ENCODE data around the gene FOXE3.
A peak's percentile ranks its signal among the peaks of the same experiment; 100 is the strongest.

The FOXE3 gene

GRCh38 chr1:47438165-47439016 lies 22.3 kb downstream of the FOXE3 start:
- Histone ChIP-seq H3K79me1 (ENCODE audit: low read depth, low read length) (no peaks in the 10 kb centered on the region), H3K36me3 (replicated peaks in 1 of 2; ENCODE audit: control insufficient read depth in 2 of 2, insufficient read depth in 2 of 2, low read length in 2 of 2) (no peaks in the 10 kb centered on the region), H3K23ac (ENCODE audit: low read depth, low read length, poor library complexity) (peak overlapping the region; percentile 75), H3K4ac (ENCODE audit: low read length) (no peak overlapping the region), H2BK12ac (ENCODE audit: low read length) (no peak overlapping the region), H3K27me3 (ENCODE audit: control insufficient read depth in 3 of 3, insufficient read depth in 3 of 3, low read depth in 1 of 3, low read length in 3 of 3) (peaks cover 71 to 95% (median 94%) of the 10 kb centered on the region in 3 experiments), H2AFZ (ENCODE audit: low read length) (peak overlapping the region; percentile 95), H3K4me1 (ENCODE audit: control insufficient read depth in 2 of 2, insufficient read depth in 1 of 2, low read depth in 1 of 2, low read length in 2 of 2) (peaks cover 4 to 5% of the 10 kb centered on the region in 2 donors), H2BK120ac (ENCODE audit: low read depth, low read length) (no peak overlapping the region), H4K8ac (ENCODE audit: low read depth, low read length) (no peak overlapping the region), H2BK5ac (ENCODE audit: low read length) (no peak overlapping the region), H3K4me3 (ENCODE audit: low read length in 2 of 2) (peak overlapping the region; percentile 17 to 69), H4K91ac (ENCODE audit: low read depth, low read length, poor library complexity) (no peak overlapping the region), H2BK15ac (ENCODE audit: low read length) (no peak overlapping the region), H3K9me3 (replicated peaks in 1 of 2; ENCODE audit: control insufficient read depth in 2 of 2, insufficient read depth in 1 of 2, low read depth in 1 of 2, low read length in 2 of 2) (peaks cover 0 to 2% of the 10 kb centered on the region in 2 donors), H3K4me2 (ENCODE audit: insufficient read depth, low read length, poor library complexity, severe bottlenecking) (peak overlapping the region; percentile 87), H3K27ac (replicated peaks; ENCODE audit: low read length) (no peak overlapping the region), H2AK5ac (ENCODE audit: low read depth, low read length) (no peak overlapping the region), H3K9ac (ENCODE audit: low read depth, low read length, poor library complexity) (peak overlapping the region; percentile 75), H3K14ac (ENCODE audit: low read length) (no peak overlapping the region), H3K18ac (ENCODE audit: low read length) (peak overlapping the region; percentile 53)
- no peak for DNase-seq (ENCODE audit: low spot score)
- no CpG with 5 or more reads among the region's 117 CpGs for WGBS, 2 donors (ENCODE audit: extremely low coverage in 2 of 2, insufficient read length in 2 of 2, insufficient replicate concordance in 1 of 2)

DNA sequence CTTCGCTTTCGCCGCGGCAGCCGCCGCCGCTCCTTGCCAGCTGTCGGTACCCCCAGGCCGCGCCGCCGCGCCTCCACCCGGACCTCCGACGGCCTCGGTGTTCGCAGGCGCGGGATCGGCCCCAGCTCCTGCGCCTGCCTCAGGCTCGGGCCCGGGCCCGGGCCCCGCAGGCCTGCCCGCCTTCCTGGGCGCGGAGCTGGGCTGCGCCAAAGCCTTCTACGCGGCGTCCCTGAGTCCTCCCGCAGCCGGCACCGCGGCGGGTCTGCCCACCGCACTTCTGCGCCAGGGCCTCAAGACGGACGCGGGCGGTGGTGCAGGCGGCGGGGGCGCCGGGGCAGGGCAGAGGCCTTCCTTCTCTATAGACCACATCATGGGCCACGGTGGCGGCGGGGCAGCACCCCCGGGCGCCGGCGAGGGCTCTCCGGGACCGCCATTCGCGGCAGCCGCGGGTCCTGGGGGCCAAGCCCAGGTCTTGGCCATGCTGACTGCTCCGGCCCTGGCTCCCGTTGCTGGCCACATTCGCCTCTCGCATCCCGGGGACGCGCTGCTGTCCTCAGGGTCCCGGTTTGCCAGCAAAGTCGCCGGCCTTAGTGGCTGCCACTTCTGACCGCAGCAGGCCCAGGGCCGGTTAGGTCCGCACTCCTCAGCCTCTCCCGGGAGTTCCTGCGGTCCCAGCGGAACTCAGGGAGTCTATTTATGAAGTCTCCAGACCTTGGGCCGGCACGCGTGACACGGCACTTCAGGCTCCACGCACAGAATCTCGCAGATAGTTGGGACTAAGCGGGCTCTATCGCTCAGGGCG lies 23.1 kb downstream of the FOXE3 start:
- no peak overlapping the region for H4K91ac ChIP-seq (ENCODE audit: low read depth, low read length, poor library complexity)
- no peak for DNase-seq (ENCODE audit: low spot score)
- H2AK5ac ChIP-seq (ENCODE audit: low read depth, low read length): no peak overlapping the region
- H3K27me3 ChIP-seq (ENCODE audit: control insufficient read depth in 3 of 3, insufficient read depth in 3 of 3, low read depth in 1 of 3, low read length in 3 of 3): peaks cover 63 to 94% (median 94%) of the 10 kb centered on the region in 3 experiments
- H3K4me1 ChIP-seq (ENCODE audit: control insufficient read depth in 2 of 2, insufficient read depth in 1 of 2, low read depth in 1 of 2, low read length in 2 of 2): peaks cover 4 to 7% of the 10 kb centered on the region in 2 donors
- H2BK5ac ChIP-seq (ENCODE audit: low read length): no peak overlapping the region
- no peak overlapping the region for H3K27ac ChIP-seq (replicated peaks; ENCODE audit: low read length)
- no peak overlapping the region for H3K4ac ChIP-seq (ENCODE audit: low read length)
- H3K14ac ChIP-seq (ENCODE audit: low read length): no peak overlapping the region
- no peaks in the 10 kb centered on the region for H3K36me3 ChIP-seq (replicated peaks in 1 of 2; ENCODE audit: control insufficient read depth in 2 of 2, insufficient read depth in 2 of 2, low read length in 2 of 2)
- peak overlapping the region; percentile 56 for H2AFZ ChIP-seq (ENCODE audit: low read length)
- no peak overlapping the region for H2BK120ac ChIP-seq (ENCODE audit: low read depth, low read length)
- H4K8ac ChIP-seq (ENCODE audit: low read depth, low read length): no peak overlapping the region
- no peak overlapping the region for H3K9ac ChIP-seq (ENCODE audit: low read depth, low read length, poor library complexity)
- no peak overlapping the region for H2BK15ac ChIP-seq (ENCODE audit: low read length)
- no peak overlapping the region for H3K23ac ChIP-seq (ENCODE audit: low read depth, low read length, poor library complexity)
- WGBS, 2 donors (ENCODE audit: extremely low coverage in 2 of 2, insufficient read length in 2 of 2, insufficient replicate concordance in 1 of 2): no CpG with 5 or more reads among the region's 86 CpGs
- H3K9me3 ChIP-seq (replicated peaks in 1 of 2; ENCODE audit: control insufficient read depth in 2 of 2, insufficient read depth in 1 of 2, low read depth in 1 of 2, low read length in 2 of 2): peaks cover 0 to 2% of the 10 kb centered on the region in 2 donors
- H3K79me1 ChIP-seq (ENCODE audit: low read depth, low read length): no peaks in the 10 kb centered on the region
- no peak overlapping the region for H3K4me3 ChIP-seq (ENCODE audit: low read length in 2 of 2)
- no peak overlapping the region for H2BK12ac ChIP-seq (ENCODE audit: low read length)
- H3K18ac ChIP-seq (ENCODE audit: low read length): no peak overlapping the region
- no peak overlapping the region for H3K4me2 ChIP-seq (ENCODE audit: insufficient read depth, low read length, poor library complexity, severe bottlenecking)

DNA sequence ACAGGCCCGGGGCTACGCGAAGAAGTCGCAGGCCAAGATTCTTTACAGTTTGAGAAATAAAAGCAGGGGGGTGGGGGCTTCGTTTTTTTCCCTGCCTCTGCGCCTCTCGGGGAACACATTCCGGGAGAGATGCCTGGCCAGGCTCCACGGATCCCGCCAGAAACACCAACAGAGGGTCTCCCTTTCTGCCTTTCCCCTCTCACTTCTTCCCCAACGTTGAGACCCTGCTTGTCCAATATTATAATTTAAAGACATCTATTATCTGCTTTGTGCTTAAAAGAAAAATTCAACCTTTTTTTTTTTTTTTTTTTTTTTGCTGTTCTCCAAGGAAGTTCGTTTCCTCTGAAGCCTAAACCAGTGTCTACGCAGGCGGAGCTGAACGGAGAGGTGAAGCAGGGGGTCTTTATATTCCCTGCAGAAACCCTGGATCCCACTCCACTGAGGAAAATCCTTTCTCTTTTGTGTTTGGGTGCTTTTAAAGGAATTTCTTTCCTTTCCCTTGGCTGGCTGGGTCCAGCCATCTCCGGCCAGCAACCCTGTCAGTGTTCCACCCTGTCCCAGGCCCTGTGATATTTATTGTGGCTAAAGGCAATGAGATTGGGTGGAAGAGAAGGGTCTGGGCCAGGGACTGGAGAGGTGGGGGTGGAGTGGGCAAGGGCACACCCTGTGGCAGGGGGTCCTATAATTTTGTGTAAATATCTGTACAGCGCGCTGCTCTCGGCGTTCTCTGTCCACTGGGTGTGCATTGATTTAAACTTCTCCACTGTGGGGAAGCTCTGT lies 23.9 kb downstream of the FOXE3 start:
- H3K36me3 ChIP-seq (replicated peaks in 1 of 2; ENCODE audit: control insufficient read depth in 2 of 2, insufficient read depth in 2 of 2, low read length in 2 of 2): no peaks in the 10 kb centered on the region
- no CpG with 5 or more reads among the region's 20 CpGs for WGBS, 2 donors (ENCODE audit: extremely low coverage in 2 of 2, insufficient read length in 2 of 2, insufficient replicate concordance in 1 of 2)

More for the DNA sequence above, 23.9 kb downstream of the FOXE3 start:
- Histone ChIP-seq H3K27ac (replicated peaks; ENCODE audit: low read length) (no peak overlapping the region), H4K8ac (ENCODE audit: low read depth, low read length) (no peak overlapping the region), H3K4ac (ENCODE audit: low read length) (no peak overlapping the region), H4K91ac (ENCODE audit: low read depth, low read length, poor library complexity) (no peak overlapping the region), H3K18ac (ENCODE audit: low read length) (no peak overlapping the region), H3K9me3 (replicated peaks in 1 of 2; ENCODE audit: control insufficient read depth in 2 of 2, insufficient read depth in 1 of 2, low read depth in 1 of 2, low read length in 2 of 2) (peaks cover 0 to 2% of the 10 kb centered on the region in 2 donors), H3K14ac (ENCODE audit: low read length) (no peak overlapping the region), H2BK12ac (ENCODE audit: low read length) (no peak overlapping the region), H2AK5ac (ENCODE audit: low read depth, low read length) (no peak overlapping the region), H3K27me3 (ENCODE audit: control insufficient read depth in 3 of 3, insufficient read depth in 3 of 3, low read depth in 1 of 3, low read length in 3 of 3) (peaks cover 60 to 94% (median 94%) of the 10 kb centered on the region in 3 experiments), H3K23ac (ENCODE audit: low read depth, low read length, poor library complexity) (no peak overlapping the region), H2AFZ (ENCODE audit: low read length) (peak overlapping the region; percentile 56), H3K4me2 (ENCODE audit: insufficient read depth, low read length, poor library complexity, severe bottlenecking) (no peak overlapping the region), H2BK120ac (ENCODE audit: low read depth, low read length) (no peak overlapping the region), H2BK15ac (ENCODE audit: low read length) (no peak overlapping the region), H2BK5ac (ENCODE audit: low read length) (no peak overlapping the region), H3K4me1 (ENCODE audit: control insufficient read depth in 2 of 2, insufficient read depth in 1 of 2, low read depth in 1 of 2, low read length in 2 of 2) (peaks cover 10 to 13% of the 10 kb centered on the region in 2 donors), H3K79me1 (ENCODE audit: low read depth, low read length) (no peaks in the 10 kb centered on the region), H3K4me3 (ENCODE audit: low read length in 2 of 2) (no peak overlapping the region), H3K9ac (ENCODE audit: low read depth, low read length, poor library complexity) (no peak overlapping the region)
- no peak for DNase-seq (ENCODE audit: low spot score)

All from neuronal stem cell (in vitro differentiated cells).